ENCODE results near the gene MSL3.
A peak's percentile ranks its signal among the peaks of the same experiment; 100 is the strongest.

Gene MSL3

GRCh38 chrX:11751261-11751660 lies 6.8 kb upstream of the MSL3 start:
- Histone ChIP-seq H3K4me3 (ENCODE audit: low read length) (no peak overlapping the region), H3K9me3 (ENCODE audit: control insufficient read depth, low read length) (no peaks in the 10 kb centered on the region), H3K36me3 (ENCODE audit: control insufficient read depth, insufficient read depth, low read length) (no peaks in the 10 kb centered on the region), H3K4me1 (ENCODE audit: control insufficient read depth, insufficient read depth, low read length) (peaks cover 5% of the 10 kb centered on the region), H3K9ac (ENCODE audit: low read length) (no peak overlapping the region), H3K27me3 (ENCODE audit: control insufficient read depth, insufficient read depth, low read length) (no peaks in the 10 kb centered on the region)

- Histone ChIP-seq H3K9me3 (ENCODE audit: control insufficient read depth, low read length) (no peaks in the 10 kb centered on the region), H3K27me3 (ENCODE audit: control insufficient read depth, insufficient read depth, low read length) (no peaks in the 10 kb centered on the region), H3K4me1 (ENCODE audit: control insufficient read depth, insufficient read depth, low read length) (peaks cover 11% of the 10 kb centered on the region), H3K36me3 (ENCODE audit: control insufficient read depth, insufficient read depth, low read length) (no peaks in the 10 kb centered on the region), H3K9ac (ENCODE audit: low read length) (no peak overlapping the region), H3K4me3 (ENCODE audit: low read length) (no peak overlapping the region)
These were observed 4.4 kb upstream of the MSL3 start for GRCh38 chrX:11753668-11754067.

- peaks cover 11% of the 10 kb centered on the region for H3K4me1 ChIP-seq (ENCODE audit: control insufficient read depth, insufficient read depth, low read length)
- no peak overlapping the region for H3K9ac ChIP-seq (ENCODE audit: low read length)
- no peaks in the 10 kb centered on the region for H3K36me3 ChIP-seq (ENCODE audit: control insufficient read depth, insufficient read depth, low read length)
- H3K27me3 ChIP-seq (ENCODE audit: control insufficient read depth, insufficient read depth, low read length) = no peaks in the 10 kb centered on the region
- H3K4me3 ChIP-seq (ENCODE audit: low read length) = no peak overlapping the region
- H3K9me3 ChIP-seq (ENCODE audit: control insufficient read depth, low read length) = no peaks in the 10 kb centered on the region
These were observed 2.9 kb upstream of the MSL3 start for GRCh38 chrX:11754958-11755645.

GRCh38 chrX:11755724-11756123 lies 2.3 kb upstream of the MSL3 start:
- H3K4me1 ChIP-seq (ENCODE audit: control insufficient read depth, insufficient read depth, low read length) = peaks cover 11% of the 10 kb centered on the region
- H3K27me3 ChIP-seq (ENCODE audit: control insufficient read depth, insufficient read depth, low read length) = no peaks in the 10 kb centered on the region
- no peak overlapping the region for H3K4me3 ChIP-seq (ENCODE audit: low read length)
- H3K9ac ChIP-seq (ENCODE audit: low read length) = no peak overlapping the region
- H3K9me3 ChIP-seq (ENCODE audit: control insufficient read depth, low read length) = no peaks in the 10 kb centered on the region
- H3K36me3 ChIP-seq (ENCODE audit: control insufficient read depth, insufficient read depth, low read length) = no peaks in the 10 kb centered on the region

GRCh38 chrX:11756354-11757318 lies 1.4 kb upstream of the MSL3 start:
- H3K36me3 ChIP-seq (ENCODE audit: control insufficient read depth, insufficient read depth, low read length) = no peaks in the 10 kb centered on the region
- H3K4me3 ChIP-seq (ENCODE audit: low read length) = no peak overlapping the region
- peak overlapping the region; percentile 57 for H3K9ac ChIP-seq (ENCODE audit: low read length)
- peaks cover 11% of the 10 kb centered on the region for H3K4me1 ChIP-seq (ENCODE audit: control insufficient read depth, insufficient read depth, low read length)
- no peaks in the 10 kb centered on the region for H3K27me3 ChIP-seq (ENCODE audit: control insufficient read depth, insufficient read depth, low read length)
- H3K9me3 ChIP-seq (ENCODE audit: control insufficient read depth, low read length) = no peaks in the 10 kb centered on the region

DNA sequence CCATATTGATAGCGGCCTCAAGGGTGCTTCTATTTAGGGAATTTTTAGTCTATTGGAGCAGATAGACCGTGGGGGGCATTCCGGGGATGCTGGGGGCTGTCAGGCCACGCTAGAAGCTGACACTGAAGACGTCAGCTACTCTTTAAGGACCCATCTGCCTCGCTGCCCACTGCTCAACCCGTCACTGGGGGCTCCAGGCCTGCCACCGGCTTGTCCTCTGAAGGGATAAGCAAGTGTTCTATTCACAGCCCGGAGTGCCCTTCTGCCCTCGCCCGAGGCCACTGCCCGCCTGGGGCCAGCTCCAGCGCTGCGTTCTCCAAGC lies 679 bp upstream of the MSL3 start:
- Histone ChIP-seq H3K4me1 (ENCODE audit: control insufficient read depth, insufficient read depth, low read length) (peaks cover 11% of the 10 kb centered on the region), H3K9ac (ENCODE audit: low read length) (peak overlapping the region; percentile 57)

DNA sequence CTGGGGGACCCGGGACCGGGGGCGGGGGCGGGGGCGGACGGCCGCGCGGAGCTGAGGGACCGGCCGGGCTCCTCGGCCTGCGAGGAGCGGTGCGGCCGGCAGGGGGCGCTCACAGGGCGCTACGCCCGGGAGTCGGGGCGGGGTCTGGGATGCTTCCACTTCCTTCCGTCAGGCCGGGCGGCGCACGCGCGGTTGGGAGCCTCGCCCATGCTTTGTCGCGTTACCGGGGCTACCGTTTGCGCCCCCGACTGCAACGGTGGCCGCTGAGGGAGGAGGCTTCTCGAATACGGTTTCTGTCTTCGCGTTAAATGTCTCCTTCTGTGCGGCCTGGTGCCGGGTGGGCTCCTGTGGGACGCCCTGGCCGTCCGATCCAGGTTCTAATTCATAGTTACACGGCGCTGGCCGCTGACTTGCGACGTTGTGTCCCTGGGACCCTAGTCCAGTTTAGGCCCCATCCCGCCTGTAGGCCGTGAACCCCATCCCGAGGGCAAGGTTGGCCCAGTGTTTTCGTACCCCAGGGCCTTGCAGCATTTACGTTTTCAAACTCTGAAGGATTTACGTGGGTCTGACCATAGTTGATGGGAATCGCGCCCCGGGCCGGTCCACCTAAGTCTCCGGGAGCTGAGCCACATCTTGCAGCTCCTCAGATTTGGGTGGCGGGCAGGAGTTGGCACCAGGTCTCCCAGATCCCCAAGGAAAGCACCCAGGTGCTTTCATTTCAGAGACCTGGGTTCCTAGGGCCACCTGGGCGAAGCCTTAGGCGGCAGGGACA lies 549 bp downstream of the MSL3 start:
- Histone ChIP-seq H3K4me3 (ENCODE audit: low read length) (peak overlapping the region; percentile 89), H3K36me3 (ENCODE audit: control insufficient read depth, insufficient read depth, low read length) (no peaks in the 10 kb centered on the region), H3K9me3 (ENCODE audit: control insufficient read depth, low read length) (no peaks in the 10 kb centered on the region), H3K27me3 (ENCODE audit: control insufficient read depth, insufficient read depth, low read length) (no peaks in the 10 kb centered on the region), H3K9ac (ENCODE audit: low read length) (peak overlapping the region; percentile 77), H3K4me1 (ENCODE audit: control insufficient read depth, insufficient read depth, low read length) (peaks cover 11% of the 10 kb centered on the region)

More for the DNA sequence above, 679 bp upstream of the MSL3 start:
- Histone ChIP-seq H3K9me3 (ENCODE audit: control insufficient read depth, low read length) (no peaks in the 10 kb centered on the region), H3K4me3 (ENCODE audit: low read length) (peak overlapping the region; percentile 22), H3K27me3 (ENCODE audit: control insufficient read depth, insufficient read depth, low read length) (no peaks in the 10 kb centered on the region), H3K36me3 (ENCODE audit: control insufficient read depth, insufficient read depth, low read length) (no peaks in the 10 kb centered on the region)

GRCh38 chrX:11759172-11759460 lies 1.1 kb downstream of the MSL3 start:
- Histone ChIP-seq H3K9me3 (ENCODE audit: control insufficient read depth, low read length) (no peaks in the 10 kb centered on the region), H3K27me3 (ENCODE audit: control insufficient read depth, insufficient read depth, low read length) (no peaks in the 10 kb centered on the region), H3K36me3 (ENCODE audit: control insufficient read depth, insufficient read depth, low read length) (no peaks in the 10 kb centered on the region), H3K4me3 (ENCODE audit: low read length) (peak overlapping the region; percentile 89), H3K4me1 (ENCODE audit: control insufficient read depth, insufficient read depth, low read length) (peaks cover 11% of the 10 kb centered on the region), H3K9ac (ENCODE audit: low read length) (peak overlapping the region; percentile 77)

- H3K4me3 ChIP-seq (ENCODE audit: low read length) = peak overlapping the region; percentile 89
- H3K27me3 ChIP-seq (ENCODE audit: control insufficient read depth, insufficient read depth, low read length) = no peaks in the 10 kb centered on the region
- H3K9ac ChIP-seq (ENCODE audit: low read length) = peak overlapping the region; percentile 77
- no peaks in the 10 kb centered on the region for H3K36me3 ChIP-seq (ENCODE audit: control insufficient read depth, insufficient read depth, low read length)
- H3K9me3 ChIP-seq (ENCODE audit: control insufficient read depth, low read length) = no peaks in the 10 kb centered on the region
- peaks cover 9% of the 10 kb centered on the region for H3K4me1 ChIP-seq (ENCODE audit: control insufficient read depth, insufficient read depth, low read length)
These were observed 1.6 kb downstream of the MSL3 start for GRCh38 chrX:11759461-11760311.

DNA sequence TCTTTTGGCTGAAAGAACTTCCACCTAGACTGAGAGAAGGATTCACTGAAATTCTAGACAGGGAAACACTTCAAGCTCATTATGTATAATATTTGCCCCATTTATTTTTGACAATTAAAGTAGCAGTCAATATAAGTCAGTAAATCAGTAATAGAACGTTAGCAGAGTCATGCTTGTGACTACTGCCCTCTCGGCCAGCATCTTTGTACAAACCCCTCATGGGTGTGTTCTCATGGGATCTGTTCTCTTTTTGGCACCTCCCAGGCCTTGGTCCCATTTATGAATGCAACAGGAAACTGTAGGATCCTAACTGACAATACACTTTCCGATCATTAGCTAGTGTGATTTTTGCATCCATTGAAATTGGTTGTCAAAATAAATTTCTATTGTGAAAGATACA lies 2.9 kb downstream of the MSL3 start:
- no peaks in the 10 kb centered on the region for H3K36me3 ChIP-seq (ENCODE audit: control insufficient read depth, insufficient read depth, low read length)
- H3K4me3 ChIP-seq (ENCODE audit: low read length) = no peak overlapping the region
- H3K9ac ChIP-seq (ENCODE audit: low read length) = no peak overlapping the region
- H3K9me3 ChIP-seq (ENCODE audit: control insufficient read depth, low read length) = no peaks in the 10 kb centered on the region
- peaks cover 6% of the 10 kb centered on the region for H3K4me1 ChIP-seq (ENCODE audit: control insufficient read depth, insufficient read depth, low read length)
- no peaks in the 10 kb centered on the region for H3K27me3 ChIP-seq (ENCODE audit: control insufficient read depth, insufficient read depth, low read length)

- Histone ChIP-seq H3K9me3 (ENCODE audit: control insufficient read depth, low read length) (no peaks in the 10 kb centered on the region), H3K9ac (ENCODE audit: low read length) (no peak overlapping the region), H3K4me1 (ENCODE audit: control insufficient read depth, insufficient read depth, low read length) (no peaks in the 10 kb centered on the region), H3K27me3 (ENCODE audit: control insufficient read depth, insufficient read depth, low read length) (no peaks in the 10 kb centered on the region), H3K4me3 (ENCODE audit: low read length) (no peak overlapping the region), H3K36me3 (ENCODE audit: control insufficient read depth, insufficient read depth, low read length) (no peaks in the 10 kb centered on the region)
These were observed 6.6 kb downstream of the MSL3 start for GRCh38 chrX:11764602-11765067.

Measured in mucosa of stomach (tissue), 1 donor.